HL-60 (cell line): Measurements from ENCODE around the gene UBE2E2.
A peak's percentile ranks its signal among the peaks of the same experiment; 100 is the strongest.

Experiments used
- DNase-seq, 2 experiments: peaks; one replicate each; pipeline ENCODE4 v3.0.0-alpha.2; 2010 to 2020; ENCODE audit warnings: low read depth in 1 of 2, low spot score in 1 of 2
- H3K27ac ChIP-seq: fragments of 250-450 bp; sonication (Bioruptor Pico); replicated peaks from 2 replicates; pipeline ENCODE4 v1.5.1; 2020; ENCODE audit warnings: mild to moderate bottlenecking, moderate library complexity
- H3K27me3 ChIP-seq: fragments of 250-450 bp; sonication (Bioruptor Pico); 2 replicates; pipeline ENCODE4 v1.5.1; 2021; ENCODE audit warnings: mild to moderate bottlenecking, moderate library complexity; ENCODE audit not compliant: insufficient read depth, poor library complexity, severe bottlenecking
- H3K4me3 ChIP-seq: replicated peaks from 2 replicates; pipeline ENCODE4 v1.5.1; 2011; ENCODE audit warnings: mild to moderate bottlenecking, control low read depth, low read length; ENCODE audit not compliant: insufficient read depth
- GABPA ChIP-seq: IDR thresholded peaks from 2 replicates; pipeline ENCODE4 v1.6.1; 2012; ENCODE audit warnings: low read depth
- POLR2AphosphoS5 ChIP-seq: IDR thresholded peaks from 2 replicates; pipeline ENCODE4 v1.6.1; 2012; ENCODE audit warnings: low read depth
- SPI1 ChIP-seq: IDR thresholded peaks from 2 replicates; pipeline ENCODE4 v1.6.1; 2012; ENCODE audit warnings: low read depth, mild to moderate bottlenecking, borderline replicate concordance
- TF ChIP-seq, protein P1 (sequence below): IDR thresholded peaks from 2 replicates; pipeline ENCODE4 v1.6.1; 2012; ENCODE audit warnings: low read depth; ENCODE audit not compliant: insufficient replicate concordance
- TF ChIP-seq, protein P2 (sequence below): IDR thresholded peaks from one replicate; pipeline ENCODE4 v1.5.1; 2011; ENCODE audit warnings: low read length, control low read depth, inconsistent platforms; ENCODE audit not compliant: insufficient read depth

The UBE2E2 gene

DNA sequence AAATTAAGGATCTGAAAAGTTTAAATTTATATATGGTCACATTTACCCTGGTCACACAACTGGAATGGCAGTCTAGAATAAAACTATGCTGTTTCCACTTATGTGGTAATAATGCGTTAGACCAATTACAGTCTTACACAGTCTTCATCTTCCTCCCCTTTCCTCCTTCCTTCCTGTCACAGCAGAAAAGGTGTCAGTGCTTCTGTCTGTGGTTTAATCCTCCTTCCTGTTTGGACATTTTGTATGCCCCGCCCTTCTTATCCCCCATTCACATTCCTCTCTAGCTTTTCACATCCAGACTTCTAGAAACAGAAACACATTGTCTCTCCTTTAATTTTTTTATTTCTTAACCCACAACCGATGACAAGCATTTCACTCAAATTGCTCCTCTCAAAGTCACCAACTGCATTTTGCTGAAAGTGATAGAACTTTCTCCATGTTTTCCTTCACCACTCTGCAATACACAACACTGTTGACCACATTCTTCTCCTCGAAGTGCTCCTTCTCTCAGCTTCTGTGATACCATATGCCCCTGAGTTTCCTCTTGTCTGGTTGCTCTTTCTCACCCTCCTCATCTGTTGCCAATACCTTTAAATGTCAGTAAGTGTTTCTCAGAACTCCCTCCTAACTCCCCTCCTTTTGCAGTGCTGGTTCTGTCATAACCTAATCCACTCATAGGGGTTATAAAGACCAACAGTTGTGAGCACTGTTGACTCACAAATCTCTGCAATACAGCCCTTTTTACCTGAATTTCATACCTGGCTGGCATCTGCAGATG, 271.6 kb downstream of the UBE2E2 start:
- no peak overlapping the region for H3K27ac ChIP-seq
- peak; percentile 47 to 51 for DNase-seq
- H3K4me3 ChIP-seq = no peak overlapping the region
- TF ChIP-seq, protein P1, sequence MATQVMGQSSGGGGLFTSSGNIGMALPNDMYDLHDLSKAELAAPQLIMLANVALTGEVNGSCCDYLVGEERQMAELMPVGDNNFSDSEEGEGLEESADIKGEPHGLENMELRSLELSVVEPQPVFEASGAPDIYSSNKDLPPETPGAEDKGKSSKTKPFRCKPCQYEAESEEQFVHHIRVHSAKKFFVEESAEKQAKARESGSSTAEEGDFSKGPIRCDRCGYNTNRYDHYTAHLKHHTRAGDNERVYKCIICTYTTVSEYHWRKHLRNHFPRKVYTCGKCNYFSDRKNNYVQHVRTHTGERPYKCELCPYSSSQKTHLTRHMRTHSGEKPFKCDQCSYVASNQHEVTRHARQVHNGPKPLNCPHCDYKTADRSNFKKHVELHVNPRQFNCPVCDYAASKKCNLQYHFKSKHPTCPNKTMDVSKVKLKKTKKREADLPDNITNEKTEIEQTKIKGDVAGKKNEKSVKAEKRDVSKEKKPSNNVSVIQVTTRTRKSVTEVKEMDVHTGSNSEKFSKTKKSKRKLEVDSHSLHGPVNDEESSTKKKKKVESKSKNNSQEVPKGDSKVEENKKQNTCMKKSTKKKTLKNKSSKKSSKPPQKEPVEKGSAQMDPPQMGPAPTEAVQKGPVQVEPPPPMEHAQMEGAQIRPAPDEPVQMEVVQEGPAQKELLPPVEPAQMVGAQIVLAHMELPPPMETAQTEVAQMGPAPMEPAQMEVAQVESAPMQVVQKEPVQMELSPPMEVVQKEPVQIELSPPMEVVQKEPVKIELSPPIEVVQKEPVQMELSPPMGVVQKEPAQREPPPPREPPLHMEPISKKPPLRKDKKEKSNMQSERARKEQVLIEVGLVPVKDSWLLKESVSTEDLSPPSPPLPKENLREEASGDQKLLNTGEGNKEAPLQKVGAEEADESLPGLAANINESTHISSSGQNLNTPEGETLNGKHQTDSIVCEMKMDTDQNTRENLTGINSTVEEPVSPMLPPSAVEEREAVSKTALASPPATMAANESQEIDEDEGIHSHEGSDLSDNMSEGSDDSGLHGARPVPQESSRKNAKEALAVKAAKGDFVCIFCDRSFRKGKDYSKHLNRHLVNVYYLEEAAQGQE = no peak
- TF ChIP-seq POLR2AphosphoS5 (no peak), GABPA (no peak), SPI1 (no peak; the same call in 1 of the 2 replicates)
- TF ChIP-seq, protein P2, sequence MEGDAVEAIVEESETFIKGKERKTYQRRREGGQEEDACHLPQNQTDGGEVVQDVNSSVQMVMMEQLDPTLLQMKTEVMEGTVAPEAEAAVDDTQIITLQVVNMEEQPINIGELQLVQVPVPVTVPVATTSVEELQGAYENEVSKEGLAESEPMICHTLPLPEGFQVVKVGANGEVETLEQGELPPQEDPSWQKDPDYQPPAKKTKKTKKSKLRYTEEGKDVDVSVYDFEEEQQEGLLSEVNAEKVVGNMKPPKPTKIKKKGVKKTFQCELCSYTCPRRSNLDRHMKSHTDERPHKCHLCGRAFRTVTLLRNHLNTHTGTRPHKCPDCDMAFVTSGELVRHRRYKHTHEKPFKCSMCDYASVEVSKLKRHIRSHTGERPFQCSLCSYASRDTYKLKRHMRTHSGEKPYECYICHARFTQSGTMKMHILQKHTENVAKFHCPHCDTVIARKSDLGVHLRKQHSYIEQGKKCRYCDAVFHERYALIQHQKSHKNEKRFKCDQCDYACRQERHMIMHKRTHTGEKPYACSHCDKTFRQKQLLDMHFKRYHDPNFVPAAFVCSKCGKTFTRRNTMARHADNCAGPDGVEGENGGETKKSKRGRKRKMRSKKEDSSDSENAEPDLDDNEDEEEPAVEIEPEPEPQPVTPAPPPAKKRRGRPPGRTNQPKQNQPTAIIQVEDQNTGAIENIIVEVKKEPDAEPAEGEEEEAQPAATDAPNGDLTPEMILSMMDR = no peak
- H3K27me3 ChIP-seq = no peaks in the 10 kb centered on the region

- Histone ChIP-seq H3K27ac (no peak overlapping the region), H3K4me3 (no peak overlapping the region)
Observed at GRCh38 chr3:23475446-23475845, 272.3 kb downstream of the UBE2E2 start.

GRCh38 chr3:23479026-23479425, 275.9 kb downstream of the UBE2E2 start:
- no peak overlapping the region for H3K4me3 ChIP-seq
- no peak for DNase-seq
- TF ChIP-seq SPI1 = no peak
- TF ChIP-seq, protein P1 = no peak
- no peak for TF ChIP-seq GABPA
- TF ChIP-seq, protein P2 = no peak
- no peak for TF ChIP-seq POLR2AphosphoS5
- H3K27ac ChIP-seq = no peak overlapping the region
- no peaks in the 10 kb centered on the region for H3K27me3 ChIP-seq

More at GRCh38 chr3:23475446-23475845, 272.3 kb downstream of the UBE2E2 start:
- no peaks in the 10 kb centered on the region for H3K27me3 ChIP-seq
- DNase-seq = no peak
- TF ChIP-seq GABPA (no peak), SPI1 (no peak), POLR2AphosphoS5 (no peak)
- TF ChIP-seq, protein P2 = no peak
- TF ChIP-seq, protein P1 = no peak
